Right lobe of liver (tissue), 4 donors: ENCODE results near the gene DDC.

Experiments
- POLR2A ChIP-seq: fragments of 450-650 bp; IDR thresholded peaks from one replicate; pipeline ENCODE4 v1.6.1; 2017; ENCODE audit warnings: antibody characterized with exemption, mild to moderate bottlenecking
- TF ChIP-seq, protein P1 (sequence below), 4 donors: fragments of 200-600 bp in 3 of 4; fragments of 450-650 bp in 1 of 4; IDR thresholded peaks; one replicate each; pipeline versions ENCODE4 v1.5.1 to v1.8.0; 2016 to 2022; ENCODE audit warnings: antibody characterized with exemption in 4 of 4, mild to moderate bottlenecking in 2 of 4
- donor health status: DM: no; HTN: no; CAD: no.
- donor health status: DM: no; HTN: no; CAD: no.
- donor health status: DM: no; HTN: yes; CAD: no.

DNA sequence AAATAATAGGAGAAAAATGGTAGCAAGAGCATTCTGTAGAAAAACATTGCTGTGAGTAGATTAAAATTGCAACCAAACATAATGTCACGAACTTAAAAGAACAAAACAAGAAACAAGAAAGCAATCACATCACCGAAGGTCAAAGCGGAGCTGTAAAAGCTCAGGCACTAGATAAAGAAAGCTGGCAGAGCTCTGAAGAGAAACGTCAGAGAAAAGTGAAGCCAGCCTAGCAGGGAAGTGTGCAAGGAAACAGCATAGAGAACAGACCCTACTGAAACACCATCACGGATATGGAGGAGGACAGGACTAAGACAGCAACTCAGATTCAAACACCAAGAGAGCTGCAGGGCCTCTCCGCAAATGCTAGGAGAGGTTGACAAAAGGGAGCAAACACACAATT lies 22.5 kb upstream of the DDC start:
- no peak for TF ChIP-seq POLR2A
- TF ChIP-seq, protein P1, sequence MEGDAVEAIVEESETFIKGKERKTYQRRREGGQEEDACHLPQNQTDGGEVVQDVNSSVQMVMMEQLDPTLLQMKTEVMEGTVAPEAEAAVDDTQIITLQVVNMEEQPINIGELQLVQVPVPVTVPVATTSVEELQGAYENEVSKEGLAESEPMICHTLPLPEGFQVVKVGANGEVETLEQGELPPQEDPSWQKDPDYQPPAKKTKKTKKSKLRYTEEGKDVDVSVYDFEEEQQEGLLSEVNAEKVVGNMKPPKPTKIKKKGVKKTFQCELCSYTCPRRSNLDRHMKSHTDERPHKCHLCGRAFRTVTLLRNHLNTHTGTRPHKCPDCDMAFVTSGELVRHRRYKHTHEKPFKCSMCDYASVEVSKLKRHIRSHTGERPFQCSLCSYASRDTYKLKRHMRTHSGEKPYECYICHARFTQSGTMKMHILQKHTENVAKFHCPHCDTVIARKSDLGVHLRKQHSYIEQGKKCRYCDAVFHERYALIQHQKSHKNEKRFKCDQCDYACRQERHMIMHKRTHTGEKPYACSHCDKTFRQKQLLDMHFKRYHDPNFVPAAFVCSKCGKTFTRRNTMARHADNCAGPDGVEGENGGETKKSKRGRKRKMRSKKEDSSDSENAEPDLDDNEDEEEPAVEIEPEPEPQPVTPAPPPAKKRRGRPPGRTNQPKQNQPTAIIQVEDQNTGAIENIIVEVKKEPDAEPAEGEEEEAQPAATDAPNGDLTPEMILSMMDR (IDR thresholded peaks at IDR 0.05) = no peak
